NCI-H510A treated with DMSO at 0.1 percent for 48 hours (cell line): ENCODE data around the gene CFAP46.
"Not testable (repeated sequence)": the region's sequence is repeated elsewhere in the genome, so short reads cannot be mapped to it uniquely, and the experiment has no call there.

Experiments used
- DNase-seq: peaks from one replicate; lab custom pipeline; 2025; lab: John Stamatoyannopoulos, UW

CFAP46 gene

DNA sequence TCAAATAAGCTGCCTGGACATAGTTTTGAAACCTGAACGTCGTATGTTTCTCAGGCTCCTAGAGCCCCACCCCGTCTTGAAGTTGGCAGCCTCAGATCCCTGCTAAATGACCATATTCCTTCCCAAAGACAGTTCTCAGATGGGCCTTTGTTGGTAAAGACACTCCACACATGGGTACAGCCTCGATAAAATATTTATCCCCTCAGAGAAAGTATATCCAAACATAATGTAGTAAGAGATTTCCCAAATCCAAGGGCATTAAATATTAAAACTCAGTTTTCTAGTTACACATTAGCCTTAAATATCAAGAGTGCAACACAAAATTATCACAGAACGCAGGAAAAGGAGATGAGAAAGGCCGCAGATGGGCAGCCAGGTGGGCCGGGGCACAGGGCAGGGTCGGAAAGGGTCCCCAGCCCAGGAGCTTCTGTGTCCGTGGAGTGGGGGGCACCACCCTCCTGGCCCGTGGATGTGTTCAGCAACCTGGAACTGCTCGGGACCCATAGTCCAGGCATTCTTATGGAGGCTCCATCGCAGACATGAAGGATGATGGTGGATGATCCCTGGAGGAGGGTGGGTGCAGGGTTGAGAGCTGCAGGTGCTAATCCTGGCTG, 1.5 kb upstream of the CFAP46 start:
- DNase-seq = no peak

DNA sequence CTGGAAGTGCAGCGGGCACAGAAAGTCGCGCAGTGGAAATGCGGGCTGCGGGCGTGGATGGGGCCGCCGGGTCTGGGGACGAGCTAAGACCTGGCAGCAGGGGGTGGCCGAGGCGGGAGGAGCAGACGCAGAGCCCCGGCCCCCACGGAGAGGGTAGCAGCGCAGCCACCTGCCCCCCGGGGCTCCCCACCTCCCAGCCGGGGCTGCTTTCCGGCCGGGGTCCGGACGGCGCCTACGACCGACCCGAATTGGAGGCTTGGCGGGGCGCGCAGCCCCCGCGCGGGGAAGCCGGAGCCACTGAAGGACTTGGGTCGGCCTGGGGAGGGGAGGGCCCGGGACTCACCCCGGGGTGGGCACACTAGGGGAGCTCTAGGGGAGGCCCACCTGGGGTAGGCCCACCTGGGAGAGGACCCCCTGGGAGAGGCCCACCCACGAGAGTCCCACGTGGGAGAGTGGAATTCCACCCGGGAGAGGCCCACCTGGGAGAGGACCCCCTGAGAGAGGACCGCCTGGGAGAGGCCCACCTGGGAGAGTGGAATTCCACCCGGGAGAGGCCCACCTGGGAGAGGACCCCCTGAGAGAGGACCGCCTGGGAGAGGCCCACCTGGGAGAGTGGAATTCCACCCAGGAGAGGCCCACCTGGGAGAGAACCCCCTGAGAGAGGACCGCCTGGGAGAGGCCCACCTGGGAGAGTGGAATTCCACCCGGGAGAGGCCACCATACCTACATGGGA, 854 bp upstream of the CFAP46 start:
- DNase-seq = no peak

DNA sequence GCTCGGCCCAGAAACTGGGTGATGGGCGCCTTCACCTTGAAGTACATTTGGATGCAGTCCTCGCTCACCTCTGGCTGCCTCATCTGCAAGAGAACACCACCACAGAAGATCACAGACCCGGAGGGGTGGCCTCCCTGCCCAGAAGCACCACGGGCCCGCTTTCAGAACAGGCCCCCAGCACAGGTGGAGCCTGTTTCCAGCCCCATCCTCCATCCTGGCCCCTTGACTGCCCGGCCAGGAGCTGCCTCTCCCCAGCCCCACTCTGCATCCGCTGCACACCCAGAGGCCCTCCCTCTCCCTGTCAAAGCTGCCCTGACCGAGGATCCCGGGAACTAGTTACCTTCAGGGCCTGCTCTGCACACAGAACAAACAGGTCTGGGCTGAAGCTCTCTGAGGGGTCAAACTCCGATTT, 724 bp downstream of the CFAP46 start:
- DNase-seq = no peak

DNA sequence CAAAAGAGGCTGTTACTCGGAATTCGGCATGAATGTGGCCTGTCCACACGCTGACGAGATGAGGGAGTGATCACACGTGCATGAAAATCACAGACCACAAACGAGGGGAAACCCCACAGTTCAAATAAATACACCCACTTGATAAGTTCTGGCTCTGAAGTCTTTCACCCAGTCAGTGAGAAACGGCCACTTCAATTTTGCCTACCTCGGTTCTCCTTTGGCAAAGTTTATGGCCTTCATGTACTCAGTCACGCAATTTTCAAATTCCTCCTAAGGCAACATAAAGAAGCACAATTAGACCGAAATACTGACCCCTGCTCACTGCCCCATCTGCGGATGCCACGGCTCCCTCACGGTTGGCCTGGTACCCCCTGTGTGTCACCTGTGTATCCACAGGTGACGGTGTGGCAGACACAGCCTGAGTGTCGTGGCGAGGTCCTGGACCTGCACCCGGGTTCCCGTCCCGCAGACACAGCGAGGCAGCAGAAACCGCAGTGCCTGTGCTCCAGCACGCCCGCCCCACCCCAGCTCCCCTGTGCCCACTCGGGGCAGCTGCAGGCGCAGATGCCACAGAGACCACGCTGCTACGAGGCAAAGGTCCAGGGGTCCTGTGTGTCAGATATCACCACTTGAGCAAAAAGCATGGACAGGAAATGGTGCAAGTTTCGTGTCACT, 1.4 kb downstream of the CFAP46 start:
- DNase-seq = no peak

DNA sequence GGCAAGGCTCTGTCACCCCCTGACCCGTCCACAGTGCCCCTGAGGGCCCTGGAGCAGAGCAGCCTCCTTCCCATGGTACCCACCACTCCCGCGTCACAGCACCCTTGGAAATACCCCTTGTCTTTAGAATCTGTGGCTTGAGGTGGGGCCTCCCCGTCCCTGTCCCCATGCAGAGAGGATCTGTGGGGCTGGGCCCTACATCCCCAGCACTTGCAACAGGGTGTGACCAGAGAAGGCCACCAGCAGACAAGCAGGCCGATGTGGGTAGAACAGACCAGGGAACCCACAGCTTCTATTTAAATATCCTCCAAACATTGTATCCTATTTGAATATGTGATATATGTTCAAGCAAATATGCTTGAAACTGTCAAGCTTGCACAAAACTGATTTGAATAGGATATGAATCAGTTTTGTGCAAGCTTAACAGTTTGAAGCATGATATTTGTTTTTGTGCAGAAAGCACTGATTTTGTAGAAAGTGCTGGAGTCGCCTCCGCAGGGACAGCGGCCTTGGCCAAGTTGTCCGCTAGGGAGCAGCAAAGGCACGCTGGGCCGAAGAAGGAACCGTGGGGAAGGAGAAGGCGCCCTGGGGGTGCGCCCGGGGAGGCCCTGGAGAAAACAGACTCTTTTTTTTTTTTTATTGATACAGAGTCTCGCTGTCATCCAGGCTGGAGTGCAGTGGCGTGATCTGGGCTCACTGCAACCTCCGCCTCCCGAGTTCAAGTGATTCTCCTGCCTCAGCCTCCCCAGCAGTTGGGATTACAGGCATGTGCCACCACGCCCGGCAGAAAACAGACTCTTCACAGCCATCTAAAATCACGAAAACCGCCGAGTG, 2.2 kb downstream of the CFAP46 start:
- DNase-seq = no peak

DNA sequence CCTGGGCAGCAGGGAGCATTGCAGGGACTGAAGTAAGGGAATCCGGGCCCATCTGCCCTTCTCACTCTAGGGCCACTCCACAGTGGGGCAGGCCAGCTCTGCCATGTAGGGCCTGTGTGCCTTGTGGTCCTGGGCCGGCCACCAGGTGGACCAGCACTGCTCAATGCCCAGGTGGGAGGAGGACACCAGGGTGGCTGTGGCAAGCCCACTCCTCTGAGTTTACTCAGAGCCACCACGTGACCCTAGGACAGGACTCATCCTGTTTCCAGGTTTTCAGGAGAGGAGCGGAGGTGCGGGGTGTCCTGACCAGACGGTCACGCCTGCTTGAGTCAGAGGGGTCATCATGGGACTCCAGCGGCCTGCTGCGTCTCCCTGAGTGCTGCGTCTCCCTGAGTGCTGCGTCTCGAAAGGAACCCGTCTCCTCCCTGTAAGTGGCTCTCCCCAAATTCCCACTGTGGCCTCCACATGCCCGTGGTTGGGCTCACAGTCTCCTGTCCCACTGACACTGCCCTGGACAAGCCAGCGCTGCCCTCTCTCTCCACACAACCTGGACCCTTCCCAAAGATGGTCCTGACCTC, 2.9 kb downstream of the CFAP46 start:
- DNase-seq = no peak

DNA sequence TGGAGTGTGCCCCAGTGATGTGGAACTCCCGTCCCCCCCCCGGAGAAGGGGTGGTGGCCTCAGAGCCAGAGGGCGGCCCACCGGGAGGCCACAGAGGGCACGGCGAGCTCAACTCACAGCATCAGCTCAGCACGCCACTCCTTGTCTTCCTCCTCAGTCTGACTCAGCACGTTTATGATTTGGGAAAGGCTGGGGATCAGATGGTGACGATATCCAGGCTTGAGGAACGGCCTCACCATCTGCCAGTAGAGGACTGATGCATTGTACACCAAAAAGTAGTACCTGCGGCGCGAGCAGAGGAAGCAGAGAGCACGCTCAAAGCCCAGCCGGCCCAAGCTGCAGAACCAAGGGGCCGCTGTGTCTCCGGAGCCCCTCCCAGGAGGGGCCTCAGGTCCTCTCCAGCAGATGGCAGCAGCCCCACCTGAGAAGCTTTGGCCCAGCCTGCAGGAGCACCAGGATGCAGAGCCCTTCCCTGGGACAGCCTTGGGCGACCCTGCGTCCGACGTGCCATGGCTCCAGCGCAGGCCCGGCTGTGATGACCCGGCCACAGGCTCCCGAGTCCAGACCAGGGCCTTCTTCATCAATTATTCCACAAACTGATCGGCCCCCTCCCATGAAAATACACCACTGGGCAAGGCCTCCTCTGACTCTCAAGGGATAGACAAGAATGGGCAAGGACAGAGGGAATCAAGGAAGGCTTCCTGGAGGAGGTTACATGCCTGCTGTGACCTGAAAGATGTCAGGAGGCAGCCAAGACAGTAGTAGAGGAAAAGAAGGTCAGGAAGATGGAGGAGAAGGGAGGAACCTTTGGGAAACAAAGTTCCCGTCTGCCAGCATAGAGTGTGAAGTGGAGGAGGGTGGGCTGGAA, 3.7 kb downstream of the CFAP46 start:
- DNase-seq = no peak

DNA sequence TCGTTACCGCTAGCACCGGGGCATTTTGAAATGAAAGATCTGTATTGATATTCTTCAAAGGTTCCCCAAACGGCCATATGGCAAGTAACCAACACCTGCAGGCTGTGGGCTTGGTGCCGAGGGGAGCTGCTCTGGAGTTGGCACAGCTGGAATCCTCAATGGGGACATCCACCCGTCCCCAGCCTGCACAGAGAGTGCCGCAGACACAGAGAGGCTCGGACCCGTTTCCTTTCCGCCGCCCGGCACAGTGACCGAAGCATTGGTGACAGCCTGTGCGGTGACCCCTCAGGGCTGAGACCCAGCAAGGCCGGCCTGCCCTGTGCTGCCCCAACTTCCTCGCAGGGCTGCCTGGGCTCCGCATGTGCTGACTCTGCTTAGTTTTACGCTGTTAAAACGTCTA, 4.5 kb downstream of the CFAP46 start:
- DNase-seq = no peak

DNA sequence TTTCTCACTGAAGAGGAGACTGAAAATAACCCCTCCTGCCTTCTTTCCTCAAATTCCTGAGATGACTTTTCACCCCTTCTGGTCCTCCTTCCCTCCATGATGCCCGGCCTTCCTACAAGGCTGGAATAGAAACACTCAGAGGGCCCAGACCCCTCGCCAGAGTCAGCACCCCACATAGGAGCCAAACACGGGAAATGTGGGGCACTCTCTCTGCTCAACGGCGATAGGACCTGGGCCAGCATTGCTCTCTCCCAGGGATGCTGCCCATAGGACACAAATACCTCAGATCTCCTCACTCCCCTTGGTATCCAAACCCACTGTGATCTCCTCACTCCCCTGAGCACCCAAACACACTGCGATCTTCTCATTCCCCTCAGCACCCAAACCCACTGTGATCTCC, 7.4 kb downstream of the CFAP46 start:
- no peak for DNase-seq

DNA sequence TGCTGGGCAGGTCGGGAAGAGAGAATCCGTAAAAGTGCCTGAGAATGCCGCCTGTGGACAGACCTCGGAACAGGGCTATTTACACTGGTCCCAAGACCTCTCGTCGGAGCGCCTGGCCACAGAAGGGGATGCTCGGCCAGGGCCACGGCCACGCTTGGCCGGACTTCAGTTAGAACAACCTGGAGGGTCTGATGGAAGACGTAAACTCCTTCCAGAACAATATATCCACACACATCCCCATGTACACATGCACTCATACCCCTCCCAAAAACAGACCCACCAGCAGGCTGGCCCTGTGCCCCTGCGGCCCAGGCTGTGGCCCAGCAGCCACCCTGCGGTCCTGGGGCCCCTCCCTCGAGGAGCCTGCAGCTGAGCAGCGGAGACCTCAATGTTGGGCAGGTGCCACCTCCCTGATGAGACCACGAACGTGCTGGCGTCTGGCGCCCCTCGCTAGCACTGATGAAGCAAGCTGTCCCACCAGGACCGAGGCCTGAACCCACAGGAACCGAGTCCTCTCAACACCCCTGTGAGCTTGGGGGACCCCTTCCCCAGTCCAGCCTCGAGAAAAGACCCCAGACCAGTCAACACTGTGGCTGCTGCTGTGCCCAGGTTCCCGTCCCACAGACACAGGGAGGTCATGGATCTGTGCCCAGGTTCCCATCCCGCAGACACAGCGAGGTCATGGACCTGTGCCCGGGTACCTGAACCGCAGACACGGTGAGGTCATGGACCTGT, 8.9 kb downstream of the CFAP46 start:
- no peak for DNase-seq

DNA sequence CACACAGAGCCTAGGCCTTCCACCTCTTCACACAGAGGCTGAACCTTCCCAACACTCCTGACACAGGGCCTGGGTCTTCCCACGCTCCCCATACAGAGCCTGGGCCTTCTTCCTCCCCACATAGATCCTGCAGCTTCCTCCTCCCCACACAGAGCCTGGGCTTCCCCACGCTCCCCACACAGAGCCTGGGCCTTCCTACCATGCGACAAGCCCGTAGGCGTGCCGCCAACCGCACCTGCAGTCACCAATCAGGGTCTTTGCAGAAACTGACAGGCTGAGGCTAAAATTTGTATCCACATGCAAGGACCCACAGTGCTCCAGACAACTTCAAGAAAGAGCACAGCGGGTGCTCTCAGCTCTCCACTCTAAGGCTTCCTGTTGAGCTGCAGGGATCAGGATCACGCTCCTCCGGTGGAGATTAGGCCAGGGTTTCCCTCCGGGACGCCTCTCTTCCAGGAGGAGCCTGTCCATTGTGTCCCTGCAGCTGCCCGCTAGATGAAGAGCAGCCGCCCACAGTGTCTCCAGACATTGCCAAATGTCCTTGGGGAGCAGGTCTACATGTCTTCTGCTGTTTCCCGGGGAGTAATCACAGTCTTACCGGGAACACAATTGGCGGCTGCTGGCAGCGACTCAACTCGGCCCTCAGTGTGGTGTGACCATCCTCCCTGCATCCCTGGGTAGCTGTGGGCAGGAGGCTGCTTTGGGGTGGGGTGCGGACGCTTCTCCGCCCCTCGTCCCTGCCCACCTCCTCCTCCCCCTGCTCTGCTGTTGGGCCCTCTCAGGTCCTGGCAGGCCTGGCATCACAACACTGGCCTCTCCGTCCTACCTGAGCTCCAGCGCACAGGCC, 9.7 kb downstream of the CFAP46 start:
- no peak for DNase-seq

DNA sequence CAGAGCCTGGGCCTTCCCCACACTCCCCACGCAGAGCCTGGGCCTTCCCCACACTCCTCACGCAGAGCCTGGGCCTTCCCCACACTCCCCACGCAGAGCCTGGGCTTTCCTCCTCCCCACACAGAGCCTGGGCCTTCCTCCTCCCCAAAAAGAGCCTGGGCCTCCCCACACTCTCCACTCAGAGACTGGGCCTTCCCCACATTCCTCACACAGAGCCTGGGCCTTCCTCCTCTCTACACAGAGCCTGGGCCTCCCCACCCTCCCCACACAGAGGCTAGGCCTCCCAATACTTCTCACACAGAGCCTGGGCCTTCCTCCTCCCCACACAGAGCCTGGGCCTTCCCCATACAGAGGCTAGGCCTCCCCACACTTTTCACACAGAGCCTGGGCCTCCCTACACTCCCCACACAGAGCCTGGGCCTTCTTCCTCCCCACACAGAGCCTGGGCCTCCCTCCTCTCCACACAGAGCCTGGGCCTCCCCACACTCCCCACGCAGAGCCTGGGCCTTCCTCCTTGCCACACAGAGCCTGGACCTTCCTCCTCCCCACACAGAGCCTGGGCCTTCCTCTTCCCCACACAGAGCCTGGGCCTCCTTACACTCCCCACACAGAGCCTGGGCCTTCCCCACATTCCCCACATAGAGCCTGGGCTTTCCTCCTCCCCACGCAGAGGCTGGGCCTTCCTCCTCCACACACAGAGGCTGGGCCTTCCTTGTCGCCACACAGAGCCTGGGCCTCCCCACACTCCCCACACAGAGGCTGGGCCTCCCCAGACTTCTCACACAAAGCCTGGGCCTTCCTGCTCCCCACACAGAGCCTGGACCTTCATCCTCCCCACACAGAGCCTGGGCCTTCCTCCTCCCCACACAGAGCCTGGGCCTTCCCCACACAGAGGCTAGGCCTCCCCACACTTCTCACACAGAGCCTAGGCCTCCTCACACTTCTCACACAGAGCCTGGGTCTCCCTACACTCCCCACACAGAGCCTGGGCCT, 10.8 kb downstream of the CFAP46 start:
- DNase-seq = not testable (repeated sequence)

DNA sequence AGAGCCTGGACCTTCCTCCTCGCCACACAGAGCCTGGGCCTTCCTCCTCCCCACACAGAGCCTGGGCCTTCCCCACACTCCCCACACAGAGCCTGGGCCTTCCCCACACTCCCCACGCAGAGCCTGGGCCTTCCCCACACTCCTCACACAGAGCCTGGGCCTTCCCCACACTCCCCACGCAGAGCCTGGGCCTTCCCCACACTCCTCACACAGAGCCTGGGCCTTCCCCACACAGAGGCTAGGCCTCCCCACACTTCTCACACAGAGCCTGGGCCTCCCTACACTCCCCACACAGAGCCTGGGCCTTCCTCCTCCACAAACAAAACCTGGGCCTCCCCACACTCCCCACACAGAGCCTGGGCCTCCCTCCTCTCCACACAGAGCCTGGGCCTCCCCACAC, 11.7 kb downstream of the CFAP46 start:
- not testable (repeated sequence) for DNase-seq

DNA sequence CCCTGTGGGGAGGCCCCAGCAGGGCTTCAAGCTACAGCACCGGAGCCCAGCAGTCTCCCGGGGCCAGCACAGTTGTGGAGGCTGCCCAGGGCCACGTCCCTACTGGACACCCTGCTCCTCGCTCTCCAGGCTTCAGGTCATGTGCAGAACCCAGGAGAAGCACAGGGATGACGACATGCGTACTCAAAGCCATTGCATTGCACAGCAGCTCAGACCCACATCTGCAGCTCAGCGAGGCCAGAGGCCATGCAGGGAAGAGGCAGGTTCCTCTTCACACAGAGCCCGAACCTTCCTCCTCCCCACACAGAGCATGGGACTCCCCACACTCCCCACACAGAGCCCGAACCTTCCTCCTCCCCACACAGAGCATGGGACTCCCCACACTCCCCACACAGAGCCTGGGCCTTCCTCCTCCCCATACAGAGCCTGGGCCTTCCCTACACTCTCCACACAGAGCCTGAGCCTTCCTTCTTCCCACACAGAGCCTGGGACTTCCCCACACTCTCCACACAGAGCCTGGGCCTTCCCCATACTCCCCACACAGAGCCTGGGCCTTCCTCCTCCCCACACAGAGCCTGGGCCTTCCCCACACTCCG, 12.3 kb downstream of the CFAP46 start:
- no peak for DNase-seq

DNA sequence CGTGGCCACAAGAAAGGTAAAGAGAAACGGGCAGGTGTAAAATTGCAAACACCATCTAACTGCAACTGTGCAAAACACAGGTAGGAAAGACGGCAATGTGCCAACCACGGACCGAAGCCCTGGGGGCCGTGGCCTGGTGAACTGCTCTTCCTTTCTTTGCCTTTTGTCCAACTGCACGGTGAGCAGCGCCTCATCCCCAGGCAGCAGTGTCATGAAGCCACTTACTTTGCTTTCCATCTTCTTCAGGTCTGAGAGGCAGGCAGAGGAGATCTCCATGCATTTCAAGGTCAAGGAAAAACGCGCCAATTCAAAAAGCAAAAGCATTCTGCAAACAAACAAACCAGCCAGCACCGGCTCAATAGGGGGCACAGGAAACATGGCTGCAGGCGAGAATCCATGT, 12.9 kb downstream of the CFAP46 start:
- DNase-seq = no peak

DNA sequence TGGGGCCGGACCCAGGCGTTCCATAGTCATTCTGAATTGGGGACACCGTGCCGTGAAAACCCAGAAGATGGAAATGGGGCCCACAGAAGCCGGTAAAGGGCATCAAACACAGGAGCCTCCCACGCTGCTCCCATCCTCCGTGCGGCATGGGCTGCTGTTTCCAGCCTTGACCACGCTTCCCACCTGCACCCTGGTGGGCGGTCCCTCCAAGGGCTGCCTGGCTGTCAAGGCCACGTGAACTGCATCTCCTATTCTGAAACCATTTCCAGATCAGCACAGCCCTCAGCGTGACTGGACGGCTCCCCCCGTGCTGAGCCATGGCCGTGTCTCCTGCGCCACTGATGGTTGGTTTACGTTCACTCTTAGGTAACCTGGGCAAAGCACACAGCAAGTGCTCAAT, 14.1 kb downstream of the CFAP46 start:
- no peak for DNase-seq

DNA sequence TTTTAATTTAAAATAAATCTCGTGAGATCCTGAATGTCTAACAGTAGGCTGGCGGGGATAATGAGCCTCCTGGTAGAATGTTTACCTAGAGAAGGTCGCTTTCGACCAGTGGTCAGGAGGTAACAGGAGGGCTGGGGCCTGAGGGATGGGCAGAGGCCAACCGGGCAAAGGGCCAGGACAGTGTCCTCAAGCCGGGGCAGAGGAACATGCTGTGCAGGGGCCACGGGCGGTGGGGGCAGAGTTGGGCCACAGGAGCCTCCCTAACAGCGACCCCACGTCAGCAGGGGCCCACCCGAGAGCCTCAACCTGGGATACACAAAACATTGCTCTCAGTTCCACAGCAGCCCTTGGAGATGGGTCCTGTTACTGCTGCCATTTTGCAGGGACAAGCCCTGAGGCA, 14.5 kb downstream of the CFAP46 start:
- no peak for DNase-seq
